Measurements from ENCODE around the gene KRT16. TPM values are rescaled to one million over a fixed set of nuclear protein-coding genes. Genes with fewer than 3 reads are reported as not detected.
"Not testable (repeated sequence)": the region's sequence is repeated elsewhere in the genome, so short reads cannot be mapped to it uniquely, and the experiment has no call there.

Gene KRT16
- total RNA-seq, 1 donor: not detected

DNA sequence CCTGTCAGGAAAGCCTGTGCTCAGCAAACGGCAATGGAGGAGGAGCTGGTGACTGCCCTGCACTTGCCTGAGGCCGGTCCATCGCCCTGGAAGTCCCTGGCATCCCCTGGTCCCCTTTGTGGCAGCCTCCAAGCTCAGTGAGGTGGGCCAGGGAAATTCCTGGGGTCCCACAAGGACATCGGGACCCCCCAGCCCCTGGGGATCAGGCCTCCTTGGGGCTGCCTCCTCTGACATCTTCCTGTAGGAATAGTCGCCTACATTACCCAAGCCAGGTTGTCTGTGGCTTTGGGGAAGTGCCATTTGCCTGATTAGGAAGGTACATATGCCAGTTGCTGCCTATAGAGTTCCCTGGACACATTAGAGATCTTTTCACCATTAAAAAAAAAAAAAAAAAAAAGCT, 33.6 kb downstream of the KRT16 start:
- Histone ChIP-seq H3K4me3 (ENCODE audit: low read length) (no peak overlapping the region), H3K4me1 (ENCODE audit: insufficient read depth, low read length) (peaks cover 3% of the 10 kb centered on the region), H3K9me3 (ENCODE audit: low read depth, low read length) (no peaks in the 10 kb centered on the region), H3K27me3 (ENCODE audit: insufficient read depth, low read length) (no peaks in the 10 kb centered on the region)

- H3K4me1 ChIP-seq (ENCODE audit: insufficient read depth, low read length): peaks cover 3% of the 10 kb centered on the region
- H3K27me3 ChIP-seq (ENCODE audit: insufficient read depth, low read length): no peaks in the 10 kb centered on the region
- H3K9me3 ChIP-seq (ENCODE audit: low read depth, low read length): no peaks in the 10 kb centered on the region
- no peak overlapping the region for H3K4me3 ChIP-seq (ENCODE audit: low read length)
Measured at GRCh38 chr17:41578538-41578937, 34.0 kb downstream of the KRT16 start.

DNA sequence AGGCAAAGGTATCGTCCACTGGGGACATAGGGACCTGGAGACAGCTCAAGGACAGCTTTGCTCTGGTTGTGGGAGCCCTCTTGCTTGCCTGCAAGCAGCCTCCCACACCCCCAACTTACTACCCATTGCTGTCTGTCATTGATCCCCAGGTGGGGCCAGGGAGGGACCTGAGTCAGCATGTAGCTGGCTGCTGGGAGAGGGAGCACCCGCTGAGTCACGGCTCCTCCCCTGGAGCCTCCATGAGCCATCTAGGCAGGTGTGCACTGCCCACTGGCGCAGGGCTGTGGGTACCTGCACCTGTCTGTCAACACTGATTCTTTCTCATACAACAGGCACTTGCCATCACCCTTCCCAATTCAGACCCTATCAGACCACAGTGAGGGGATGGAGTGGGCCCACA, 35.8 kb downstream of the KRT16 start:
- not testable (repeated sequence) for H3K4me3 ChIP-seq (ENCODE audit: low read length); H3K9me3 ChIP-seq (ENCODE audit: low read depth, low read length); H3K27me3 ChIP-seq (ENCODE audit: insufficient read depth, low read length); H3K4me1 ChIP-seq (ENCODE audit: insufficient read depth, low read length)

GRCh38 chr17:41575336-41575735, 37.2 kb downstream of the KRT16 start:
- Histone ChIP-seq H3K27me3 (ENCODE audit: insufficient read depth, low read length) (no peaks in the 10 kb centered on the region), H3K4me1 (ENCODE audit: insufficient read depth, low read length) (peaks cover 3% of the 10 kb centered on the region), H3K9me3 (ENCODE audit: low read depth, low read length) (no peaks in the 10 kb centered on the region), H3K4me3 (ENCODE audit: low read length) (no peak overlapping the region)

- H3K4me1 ChIP-seq (ENCODE audit: insufficient read depth, low read length): no peaks in the 10 kb centered on the region
- H3K4me3 ChIP-seq (ENCODE audit: low read length): no peak within 1 kb of the TSS
- no peaks in the 10 kb centered on the region for H3K27me3 ChIP-seq (ENCODE audit: insufficient read depth, low read length)
- no peaks in the 10 kb centered on the region for H3K9me3 ChIP-seq (ENCODE audit: low read depth, low read length)
Measured at GRCh38 chr17:41571561-41572434, 40.8 kb downstream of the KRT16 start, which contains the start of gene KRT9. Gene KRT9, minus strand, starts transcription at chr17:41572059. Its CDS starts 67 bp downstream, at chr17:41571992.

DNA sequence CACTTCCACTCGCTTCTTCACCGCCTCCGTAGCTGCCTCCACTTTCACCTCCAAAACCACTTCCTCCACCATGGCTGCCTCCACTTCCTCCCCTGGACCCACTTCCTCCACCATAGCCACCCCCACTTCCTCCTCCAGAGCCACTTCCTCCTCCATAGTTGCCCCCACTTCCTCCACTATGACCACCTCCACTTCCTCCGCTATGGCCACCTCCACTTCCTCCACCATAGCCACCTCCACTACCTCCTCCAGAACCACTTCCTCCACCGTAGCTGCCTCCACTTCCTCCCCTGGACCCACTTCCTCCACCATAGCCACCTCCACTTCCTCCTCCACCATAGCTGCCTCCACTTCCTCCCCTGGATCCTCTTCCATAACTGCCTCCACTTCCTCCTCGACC, 45.2 kb downstream of the KRT16 start:
- H3K4me3 ChIP-seq (ENCODE audit: low read length): no peak overlapping the region
- no peaks in the 10 kb centered on the region for H3K9me3 ChIP-seq (ENCODE audit: low read depth, low read length)
- no peaks in the 10 kb centered on the region for H3K4me1 ChIP-seq (ENCODE audit: insufficient read depth, low read length)
- peaks cover 2% of the 10 kb centered on the region for H3K27me3 ChIP-seq (ENCODE audit: insufficient read depth, low read length)

GRCh38 chr17:41565338-41565737, 47.2 kb downstream of the KRT16 start:
- peaks cover 11% of the 10 kb centered on the region for H3K27me3 ChIP-seq (ENCODE audit: insufficient read depth, low read length)
- H3K4me1 ChIP-seq (ENCODE audit: insufficient read depth, low read length): no peaks in the 10 kb centered on the region
- H3K9me3 ChIP-seq (ENCODE audit: low read depth, low read length): no peaks in the 10 kb centered on the region
- no peak overlapping the region for H3K4me3 ChIP-seq (ENCODE audit: low read length)

GRCh38 chr17:41563607-41564170, 48.9 kb downstream of the KRT16 start:
- no peaks in the 10 kb centered on the region for H3K4me1 ChIP-seq (ENCODE audit: insufficient read depth, low read length)
- H3K27me3 ChIP-seq (ENCODE audit: insufficient read depth, low read length): peaks cover 11% of the 10 kb centered on the region
- no peaks in the 10 kb centered on the region for H3K9me3 ChIP-seq (ENCODE audit: low read depth, low read length)
- H3K4me3 ChIP-seq (ENCODE audit: low read length): no peak overlapping the region

DNA sequence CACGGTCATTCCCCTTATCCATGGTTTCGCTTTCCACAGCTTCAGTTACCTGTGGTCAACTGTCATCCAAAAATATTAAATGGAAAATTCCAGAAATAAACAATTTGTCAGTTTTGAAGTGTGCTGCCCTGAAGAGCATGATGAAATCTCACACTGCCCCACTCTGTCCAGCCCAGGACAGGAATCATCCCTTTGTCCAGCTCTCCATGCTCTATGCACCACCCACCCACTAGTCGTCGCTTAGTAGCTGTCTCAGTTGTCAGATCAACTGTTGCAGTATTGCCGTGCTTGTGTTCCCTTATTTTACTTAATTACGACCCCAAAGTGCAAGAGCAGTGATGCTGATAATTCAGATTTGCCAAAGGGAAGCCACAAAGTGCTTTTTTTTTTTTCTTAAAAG, 51.0 kb downstream of the KRT16 start:
- Histone ChIP-seq H3K4me3 (ENCODE audit: low read length) (no peak overlapping the region), H3K4me1 (ENCODE audit: insufficient read depth, low read length) (no peaks in the 10 kb centered on the region), H3K27me3 (ENCODE audit: insufficient read depth, low read length) (peaks cover 11% of the 10 kb centered on the region), H3K9me3 (ENCODE audit: low read depth, low read length) (no peaks in the 10 kb centered on the region)

Other genes with a start within 250 kb of the KRT16 start
- gene KRT33B, start 243.0 kb downstream of the KRT16 start, total RNA-seq: not detected
- gene KRT34, start 230.5 kb downstream of the KRT16 start, total RNA-seq: 0.10 TPM
- gene KRT31, start 215.2 kb downstream of the KRT16 start, total RNA-seq: not detected
- not detected for gene KRT37, start 188.2 kb downstream of the KRT16 start, total RNA-seq
- not detected for gene KRT38, start 171.8 kb downstream of the KRT16 start, total RNA-seq
- gene KRT32, start 145.4 kb downstream of the KRT16 start, total RNA-seq: not detected
- not detected for gene KRT35, start 131.6 kb downstream of the KRT16 start, total RNA-seq
- not detected for gene KRT36, start 122.9 kb downstream of the KRT16 start, total RNA-seq
- gene KRT13, start 107.2 kb downstream of the KRT16 start, total RNA-seq: 0.73 TPM
- gene KRT15, start 93.9 kb downstream of the KRT16 start, total RNA-seq: not detected
- gene KRT19, start 84.5 kb downstream of the KRT16 start, total RNA-seq: 0.21 TPM
- gene KRT9, start 40.7 kb downstream of the KRT16 start, total RNA-seq: 0.10 TPM
- gene KRT14, start 25.9 kb downstream of the KRT16 start, total RNA-seq: not detected
- gene KRT17, start 11.8 kb upstream of the KRT16 start, total RNA-seq: 0.42 TPM
- 719 TPM for gene EIF1, start 76.1 kb upstream of the KRT16 start, total RNA-seq
- not detected for gene GAST, start 99.6 kb upstream of the KRT16 start, total RNA-seq
- not detected for gene HAP1, start 121.9 kb upstream of the KRT16 start, total RNA-seq
- gene JUP, start 173.9 kb upstream of the KRT16 start, total RNA-seq: 40.5 TPM
- gene P3H4, start 199.2 kb upstream of the KRT16 start, total RNA-seq: 0.94 TPM
- gene FKBP10, start 200.2 kb upstream of the KRT16 start, total RNA-seq: 0.21 TPM
- 30.5 TPM for gene NT5C3B, start 223.5 kb upstream of the KRT16 start, total RNA-seq
- gene KLHL10, start 225.1 kb upstream of the KRT16 start, total RNA-seq: not detected